ENCODE measurements around the gene FARSB.

FARSB gene

GRCh38 chr2:222649801-222650200 is 6.1 kb downstream of the FARSB start:
- Mint-ChIP-seq H3K36me3 (peaks cover 25% of the 10 kb centered on the region), H3K4me1 (peaks cover 27% of the 10 kb centered on the region), H3K4me3 (no peak overlapping the region), H3K9me3 (no peaks in the 10 kb centered on the region), H3K27ac (no peak overlapping the region), H3K27me3 (no peaks in the 10 kb centered on the region)
- CTCF ChIA-PET = no interaction called here
- no peak for DNase-seq

DNA sequence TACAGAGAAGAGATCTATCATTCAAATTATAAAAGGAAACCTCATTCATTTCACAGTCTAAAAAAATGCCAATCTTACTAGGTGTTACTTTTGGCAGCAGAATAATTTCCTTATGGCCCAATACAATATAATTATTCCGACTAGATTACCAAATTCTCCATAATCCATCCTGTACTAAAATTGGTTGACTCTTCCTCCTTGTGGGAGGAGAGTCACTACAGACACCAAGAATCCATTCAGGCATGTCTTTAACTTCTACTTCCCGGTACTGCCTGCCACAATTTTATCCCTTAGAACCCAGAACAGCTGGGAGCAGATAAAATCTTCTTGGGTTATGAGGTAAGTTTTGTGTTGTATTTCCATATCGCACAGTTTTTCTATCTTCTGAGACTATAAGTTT is 9.9 kb downstream of the FARSB start:
- Mint-ChIP-seq H3K36me3 (peaks cover 39% of the 10 kb centered on the region), H3K27ac (no peak overlapping the region), H3K4me3 (no peak overlapping the region), H3K9me3 (no peaks in the 10 kb centered on the region), H3K4me1 (no peaks in the 10 kb centered on the region), H3K27me3 (no peaks in the 10 kb centered on the region)
- no peak for DNase-seq
- CTCF ChIA-PET = no interaction called here

- no peak overlapping the region for H3K27ac Mint-ChIP-seq
- CTCF ChIA-PET = no interaction called here
These were observed 12.8 kb downstream of the FARSB start for GRCh38 chr2:222643134-222643533.

DNA sequence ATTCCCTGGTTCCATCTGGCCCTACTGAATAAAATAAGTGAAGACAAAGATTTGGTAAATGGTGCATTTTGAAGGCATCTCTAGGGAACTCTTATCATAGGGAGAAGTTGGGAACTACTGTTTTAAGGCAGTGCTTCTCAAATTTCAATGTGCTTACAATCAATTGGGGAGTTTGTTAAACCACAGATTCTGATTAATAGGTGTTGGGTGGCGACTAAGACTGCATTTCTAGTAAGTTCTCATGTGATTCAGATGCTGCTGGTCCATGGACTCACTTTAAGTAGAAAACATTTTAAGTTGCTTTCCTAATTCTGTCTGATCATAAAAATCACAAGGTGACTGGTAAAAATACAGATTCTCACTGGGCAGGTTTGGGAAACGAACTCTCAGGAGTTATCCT is 14.6 kb downstream of the FARSB start:
- Mint-ChIP-seq H3K9me3 (no peaks in the 10 kb centered on the region), H3K4me1 (no peaks in the 10 kb centered on the region), H3K27ac (peak overlapping the region; percentile 63), H3K36me3 (peaks cover 50% of the 10 kb centered on the region), H3K4me3 (no peak overlapping the region), H3K27me3 (no peaks in the 10 kb centered on the region)
- CTCF ChIA-PET = interaction anchor here (1.1 to 1.5 kb wide), 4 partner anchors 11 to 79 kb away, joined by 3 read pairs; no protein-coding TSS in a partner anchor
- DNase-seq = no peak

More at GRCh38 chr2:222643134-222643533, 12.8 kb downstream of the FARSB start:
- Mint-ChIP-seq H3K4me1 (no peaks in the 10 kb centered on the region), H3K36me3 (peaks cover 43% of the 10 kb centered on the region), H3K9me3 (no peaks in the 10 kb centered on the region), H3K27me3 (no peaks in the 10 kb centered on the region), H3K4me3 (no peak overlapping the region)
- no peak for DNase-seq

GRCh38 chr2:222637067-222637466 is 18.8 kb downstream of the FARSB start:
- CTCF ChIA-PET = no interaction called here
- H3K4me1 Mint-ChIP-seq = no peaks in the 10 kb centered on the region
- no peak for DNase-seq
- no peak overlapping the region for H3K4me3 Mint-ChIP-seq
- H3K27me3 Mint-ChIP-seq = no peaks in the 10 kb centered on the region
- H3K9me3 Mint-ChIP-seq = no peaks in the 10 kb centered on the region
- H3K36me3 Mint-ChIP-seq = peaks cover 40% of the 10 kb centered on the region
- H3K27ac Mint-ChIP-seq = no peak overlapping the region

DNA sequence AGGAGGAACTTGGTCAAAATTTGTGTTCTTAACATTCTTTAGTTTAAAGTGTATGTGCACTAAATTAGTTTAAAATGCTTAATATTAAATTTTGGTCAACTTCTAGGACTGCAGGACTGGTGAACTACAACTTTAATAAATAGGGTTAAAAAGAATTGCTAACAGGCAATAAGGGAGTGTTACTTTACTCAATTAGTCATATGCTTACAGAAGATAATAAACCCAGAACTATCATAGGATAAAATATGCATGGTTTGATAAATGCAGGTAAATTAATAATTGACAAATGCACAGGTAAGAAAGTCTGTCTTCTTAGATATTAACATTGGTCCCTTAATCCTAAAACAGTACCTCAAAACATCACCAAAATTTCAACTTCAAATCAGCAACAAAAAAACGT is 20.6 kb downstream of the FARSB start:
- Mint-ChIP-seq H3K27me3 (no peaks in the 10 kb centered on the region), H3K4me3 (no peak overlapping the region), H3K27ac (no peak overlapping the region), H3K9me3 (no peaks in the 10 kb centered on the region), H3K4me1 (no peaks in the 10 kb centered on the region), H3K36me3 (peaks cover 40% of the 10 kb centered on the region)
- no peak for DNase-seq
- CTCF ChIA-PET = no interaction called here

DNA sequence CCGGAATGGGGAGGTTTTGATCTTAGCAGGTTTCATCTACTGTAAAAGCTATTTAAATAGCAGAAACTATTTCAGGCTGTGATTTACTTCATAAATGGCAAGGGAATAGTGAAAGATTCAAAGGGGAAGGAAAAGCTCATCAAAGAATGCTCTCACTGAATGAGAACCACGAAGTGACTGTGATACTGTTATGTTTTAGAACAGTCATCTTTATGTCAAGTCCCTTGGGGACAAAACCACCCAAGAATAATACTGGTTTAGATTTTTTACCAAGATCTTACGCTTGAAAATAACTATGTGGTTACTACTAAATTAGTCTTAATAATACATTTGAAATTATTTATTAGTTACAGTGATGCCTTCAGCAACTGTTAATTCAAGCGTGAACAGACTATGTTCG is 28.1 kb downstream of the FARSB start:
- H3K9me3 Mint-ChIP-seq = no peaks in the 10 kb centered on the region
- H3K4me3 Mint-ChIP-seq = no peak overlapping the region
- peaks cover 40% of the 10 kb centered on the region for H3K36me3 Mint-ChIP-seq
- no peaks in the 10 kb centered on the region for H3K4me1 Mint-ChIP-seq
- no peak overlapping the region for H3K27ac Mint-ChIP-seq
- CTCF ChIA-PET = no interaction called here
- DNase-seq = no peak
- no peaks in the 10 kb centered on the region for H3K27me3 Mint-ChIP-seq

- Mint-ChIP-seq H3K4me3 (no peak overlapping the region), H3K4me1 (no peaks in the 10 kb centered on the region), H3K9me3 (no peaks in the 10 kb centered on the region), H3K36me3 (peaks cover 32% of the 10 kb centered on the region), H3K27me3 (no peaks in the 10 kb centered on the region), H3K27ac (no peak overlapping the region)
- no peak for DNase-seq
- CTCF ChIA-PET = no interaction called here
These were observed 32.1 kb downstream of the FARSB start for GRCh38 chr2:222623756-222624309.

DNA sequence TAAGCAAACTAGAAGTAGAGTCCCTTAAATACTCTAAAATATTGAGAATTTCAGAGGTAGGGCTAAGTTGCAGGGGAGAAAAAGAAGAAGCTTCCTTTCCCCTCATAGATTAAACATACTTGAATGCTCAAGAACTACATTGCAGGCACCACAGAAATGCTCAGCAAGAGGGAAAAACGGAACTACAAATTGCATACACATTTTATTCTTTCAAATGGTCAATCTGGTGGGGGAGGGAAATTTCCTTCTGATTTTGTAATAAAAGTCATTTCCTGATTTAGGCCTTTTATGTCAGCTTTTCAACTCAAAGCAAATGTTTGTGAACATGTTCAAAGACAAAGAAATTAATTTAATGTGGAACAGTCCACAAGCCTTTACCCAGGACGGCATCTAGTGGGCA is 33.0 kb downstream of the FARSB start:
- no peak for DNase-seq
- Mint-ChIP-seq H3K9me3 (no peaks in the 10 kb centered on the region), H3K36me3 (peaks cover 32% of the 10 kb centered on the region), H3K27me3 (no peaks in the 10 kb centered on the region), H3K4me3 (no peak overlapping the region), H3K4me1 (no peaks in the 10 kb centered on the region), H3K27ac (no peak overlapping the region)
- CTCF ChIA-PET = no interaction called here

DNA sequence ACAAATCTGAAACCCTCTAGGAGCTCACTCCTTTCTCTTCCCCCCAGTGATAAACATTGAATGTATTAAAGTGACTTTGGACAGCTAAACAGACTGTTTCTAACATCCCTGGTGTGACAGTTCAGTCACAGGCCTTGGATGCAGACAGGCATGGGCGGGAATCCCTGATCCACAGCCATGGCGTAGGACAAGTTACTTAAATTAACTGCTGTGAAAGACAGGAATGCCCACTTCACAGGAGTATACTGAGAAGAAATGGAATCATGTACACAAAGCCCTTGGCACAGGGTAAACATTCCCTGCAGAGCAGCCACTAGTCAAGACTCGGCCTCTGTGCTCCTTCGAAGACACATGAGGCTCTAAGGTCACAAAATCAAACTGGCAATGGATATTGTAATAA is 34.0 kb downstream of the FARSB start:
- H3K27me3 Mint-ChIP-seq = no peaks in the 10 kb centered on the region
- no peaks in the 10 kb centered on the region for H3K4me1 Mint-ChIP-seq
- no peak overlapping the region for H3K4me3 Mint-ChIP-seq
- H3K27ac Mint-ChIP-seq = no peak overlapping the region
- H3K9me3 Mint-ChIP-seq = no peaks in the 10 kb centered on the region
- CTCF ChIA-PET = no interaction called here
- no peak for DNase-seq
- H3K36me3 Mint-ChIP-seq = peaks cover 25% of the 10 kb centered on the region

- Mint-ChIP-seq H3K36me3 (peaks cover 28% of the 10 kb centered on the region), H3K27ac (no peak overlapping the region), H3K27me3 (no peaks in the 10 kb centered on the region), H3K4me1 (no peaks in the 10 kb centered on the region), H3K9me3 (no peaks in the 10 kb centered on the region), H3K4me3 (no peak overlapping the region)
- no peak for DNase-seq
- CTCF ChIA-PET = interaction anchor here (1.1 to 2.7 kb wide), 3 partner anchors 15 to 591 kb away, joined by 3 to 14 read pairs (median 3); no protein-coding TSS in a partner anchor
These were observed 40.6 kb downstream of the FARSB start for GRCh38 chr2:222615320-222615719.

GRCh38 chr2:222613715-222614331 is 42.1 kb downstream of the FARSB start:
- Mint-ChIP-seq H3K27ac (no peak overlapping the region), H3K4me1 (no peaks in the 10 kb centered on the region), H3K9me3 (no peaks in the 10 kb centered on the region), H3K36me3 (peaks cover 27% of the 10 kb centered on the region), H3K4me3 (no peak overlapping the region), H3K27me3 (no peaks in the 10 kb centered on the region)
- DNase-seq = no peak
- CTCF ChIA-PET = interaction anchor here (1.0 to 2.7 kb wide), 5 partner anchors 8 to 589 kb away, joined by 3 to 14 read pairs (median 3); no protein-coding TSS in a partner anchor

DNA sequence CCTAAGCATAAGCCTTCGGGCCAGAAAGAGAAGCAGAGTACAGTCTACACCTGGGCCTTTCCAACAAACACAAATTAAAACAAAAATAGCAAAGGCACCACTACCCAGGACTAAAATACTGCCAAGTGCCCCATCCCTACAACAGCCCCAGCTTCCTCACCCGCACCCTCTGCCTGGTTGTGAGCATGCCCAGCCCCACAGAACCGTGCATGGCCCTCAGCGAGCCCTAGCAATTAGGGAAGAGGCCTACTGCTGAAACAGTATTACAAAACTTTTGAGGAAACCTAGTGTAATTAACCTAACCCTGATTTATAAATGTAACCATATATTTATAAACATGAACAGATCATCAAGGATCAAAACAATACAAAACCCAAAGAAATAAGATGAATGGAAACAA is 44.2 kb downstream of the FARSB start:
- no peaks in the 10 kb centered on the region for H3K27me3 Mint-ChIP-seq
- H3K27ac Mint-ChIP-seq = no peak overlapping the region
- peaks cover 27% of the 10 kb centered on the region for H3K36me3 Mint-ChIP-seq
- no peak overlapping the region for H3K4me3 Mint-ChIP-seq
- H3K4me1 Mint-ChIP-seq = no peaks in the 10 kb centered on the region
- CTCF ChIA-PET = interaction anchor here (1.7 to 1.8 kb wide), 2 partner anchors 50 to 294 kb away, joined by 4 to 9 read pairs; no protein-coding TSS in a partner anchor
- no peak for DNase-seq
- H3K9me3 Mint-ChIP-seq = no peaks in the 10 kb centered on the region

DNA sequence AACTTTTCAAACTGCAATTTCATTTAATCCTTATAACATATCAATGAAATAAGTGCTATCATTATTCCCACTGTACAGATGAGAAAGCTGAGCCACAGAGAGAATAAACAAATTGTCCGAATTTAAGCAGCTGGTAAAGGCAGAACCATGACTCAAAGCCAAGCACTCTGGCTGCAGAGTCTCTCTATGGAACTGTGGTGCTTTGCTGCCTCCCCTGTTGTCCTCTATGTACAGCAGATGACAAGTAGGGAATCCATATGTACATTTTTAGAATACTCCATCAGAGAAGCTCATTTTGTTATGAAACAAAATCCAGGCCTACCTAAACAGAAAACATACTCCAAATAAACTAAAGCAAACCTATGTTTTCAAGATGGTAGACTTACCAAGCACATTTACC is 45.1 kb downstream of the FARSB start:
- no peaks in the 10 kb centered on the region for H3K9me3 Mint-ChIP-seq
- H3K36me3 Mint-ChIP-seq = peaks cover 23% of the 10 kb centered on the region
- DNase-seq = no peak
- H3K27me3 Mint-ChIP-seq = no peaks in the 10 kb centered on the region
- no peak overlapping the region for H3K4me3 Mint-ChIP-seq
- no peaks in the 10 kb centered on the region for H3K4me1 Mint-ChIP-seq
- peak overlapping the region; percentile 55 for H3K27ac Mint-ChIP-seq
- CTCF ChIA-PET = interaction anchor here (0.6 to 1.7 kb wide), 2 partner anchors 66 to 293 kb away, joined by 3 to 9 read pairs; no protein-coding TSS in a partner anchor

DNA sequence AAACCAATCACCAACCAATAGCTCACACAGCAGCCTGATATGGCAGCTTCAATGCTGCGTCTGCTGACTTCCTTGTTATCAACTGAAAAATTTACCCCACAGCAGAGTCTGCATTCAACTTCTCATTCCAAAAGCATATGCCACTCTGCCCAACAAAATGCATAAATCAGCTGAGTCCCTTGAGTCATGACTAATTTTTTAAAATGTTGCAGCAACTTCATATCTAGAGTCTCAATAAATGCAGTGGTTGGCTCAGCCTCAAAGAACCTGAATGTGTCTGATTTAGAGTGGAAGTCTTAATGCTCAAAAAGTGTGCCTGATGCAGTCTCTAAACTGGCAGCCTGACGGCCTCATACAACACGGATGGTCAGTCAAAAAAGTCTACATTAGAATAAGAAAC is 46.5 kb downstream of the FARSB start:
- Mint-ChIP-seq H3K4me1 (no peaks in the 10 kb centered on the region), H3K36me3 (peaks cover 20% of the 10 kb centered on the region), H3K27me3 (no peaks in the 10 kb centered on the region), H3K27ac (no peak overlapping the region), H3K4me3 (no peak overlapping the region), H3K9me3 (no peaks in the 10 kb centered on the region)
- no peak for DNase-seq
- CTCF ChIA-PET = no interaction called here

Data from activated naive CD4-positive, alpha-beta T cell treated with anti-CD3 and anti-CD28 coated beads, Interleukin-2, amount 10 ng/mL, durations not matched to agents 7 days and 5 days (primary cell).